SK-N-SH treated with all-trans-retinoic acid at 6 μM for 48 hours (cell line): Measurements from ENCODE around the gene ITGB4.

Experiments used
- ATAC-seq: fragments of 200-7000 bp; cut with Tn5 transposase; 3 replicates; pipeline ENCODE4 v1.9.1; 2020; ENCODE audit warnings: mild to moderate bottlenecking, moderate library complexity
- ARNTL ChIP-seq: fragments of 450-650 bp; formaldehyde crosslinking; IDR thresholded peaks from 2 replicates; pipeline ENCODE4 v1.5.0; 2020; ENCODE audit warnings: low read depth, mild to moderate bottlenecking, moderate library complexity, borderline replicate concordance
- BACH2 ChIP-seq: fragments of 250-450 bp; sonication (Bioruptor Pico); IDR thresholded peaks from 2 replicates; pipeline ENCODE4 v1.9.0; 2021; ENCODE audit warnings: mild to moderate bottlenecking, borderline replicate concordance
- CREB5 ChIP-seq: fragments of 250-450 bp; sonication (Bioruptor Pico); IDR thresholded peaks from 2 replicates; pipeline ENCODE4 v1.5.1; 2020; ENCODE audit warnings: low read depth, mild to moderate bottlenecking, moderate library complexity
- CSDC2 ChIP-seq: fragments of 250-450 bp; sonication (Bioruptor Pico); IDR thresholded peaks from 2 replicates; pipeline ENCODE4 v1.5.0; 2020; ENCODE audit warnings: mild to moderate bottlenecking, moderate library complexity
- ESRRG ChIP-seq: fragments of 250-450 bp; sonication (Bioruptor Pico); IDR thresholded peaks from 2 replicates; pipeline ENCODE4 v1.6.1; 2021; ENCODE audit warnings: mild to moderate bottlenecking
- ISL1 ChIP-seq: fragments of 250-450 bp; sonication (Bioruptor Pico); IDR thresholded peaks from 2 replicates; pipeline ENCODE4 v2.1.2; 2022; ENCODE audit warnings: mild to moderate bottlenecking, moderate library complexity
- PATZ1 ChIP-seq: fragments of 250-450 bp; sonication (Bioruptor Pico); IDR thresholded peaks from 2 replicates; pipeline ENCODE4 v1.8.0; 2020; ENCODE audit warnings: mild to moderate bottlenecking, moderate library complexity, borderline replicate concordance
- POU6F1 ChIP-seq: fragments of 250-450 bp; sonication (Bioruptor Pico); IDR thresholded peaks from 2 replicates; pipeline ENCODE4 v1.8.0; 2021; ENCODE audit warnings: low read depth, mild to moderate bottlenecking, moderate library complexity, borderline replicate concordance
- PPARA ChIP-seq: fragments of 250-450 bp; sonication (Bioruptor Pico); IDR thresholded peaks from 2 replicates; pipeline ENCODE4 v1.5.0; 2020; ENCODE audit warnings: mild to moderate bottlenecking, borderline replicate concordance
- RARB ChIP-seq: fragments of 250-450 bp; sonication (Bioruptor Pico); IDR thresholded peaks from 2 replicates; pipeline ENCODE4 v1.8.0; 2021; ENCODE audit warnings: mild to moderate bottlenecking, moderate library complexity
- SNAI2 ChIP-seq: fragments of 250-450 bp; sonication (Bioruptor Pico); IDR thresholded peaks from 2 replicates; pipeline ENCODE4 v1.5.0; 2020; ENCODE audit warnings: mild to moderate bottlenecking, moderate library complexity
- TOX ChIP-seq: fragments of 250-450 bp; sonication (Bioruptor Pico); IDR thresholded peaks from 2 replicates; pipeline ENCODE4 v1.8.0; 2021; ENCODE audit warnings: mild to moderate bottlenecking, moderate library complexity, borderline replicate concordance
- TSHZ2 ChIP-seq: fragments of 250-450 bp; sonication (Bioruptor Pico); IDR thresholded peaks from 2 replicates; pipeline ENCODE4 v1.5.0; 2020; ENCODE audit warnings: mild to moderate bottlenecking, moderate library complexity
- ZC3H10 ChIP-seq: fragments of 250-450 bp; sonication (Bioruptor Pico); IDR thresholded peaks from 2 replicates; pipeline ENCODE4 v1.5.1; 2021; ENCODE audit warnings: mild to moderate bottlenecking, moderate library complexity
- ZFP3 ChIP-seq: fragments of 250-450 bp; sonication (Bioruptor Pico); IDR thresholded peaks from 2 replicates; pipeline ENCODE4 v1.5.0; 2020; ENCODE audit warnings: mild to moderate bottlenecking, moderate library complexity
- ZFP30 ChIP-seq: fragments of 450-650 bp; formaldehyde crosslinking; IDR thresholded peaks from 2 replicates; pipeline ENCODE4 v1.5.0; 2022; ENCODE audit warnings: mild to moderate bottlenecking, moderate library complexity
- ZNF565 ChIP-seq: fragments of 450-650 bp; formaldehyde crosslinking; conservative IDR thresholded peaks from 2 replicates; pipeline ENCODE4 v1.5.0; 2020; ENCODE audit warnings: low read depth, mild to moderate bottlenecking, moderate library complexity
- ZNF8 ChIP-seq: fragments of 450-650 bp; formaldehyde crosslinking; IDR thresholded peaks from 2 replicates; pipeline ENCODE4 v1.5.0; 2020; ENCODE audit warnings: mild to moderate bottlenecking, moderate library complexity

ITGB4 gene

GRCh38 chr17:75722542-75723095, 1.4 kb downstream of the ITGB4 start:
- ATAC-seq = no peak
- no peak for TF ChIP-seq CREB5
- no peak for TF ChIP-seq ARNTL (CRISPR knock-in tag)
- TF ChIP-seq, all 23 proteins: peak for 0

GRCh38 chr17:75723171-75723930, 2.1 kb downstream of the ITGB4 start:
- ATAC-seq = no peak
- TF ChIP-seq POU6F1 (CRISPR knock-in tag) (no peak), PPARA (CRISPR knock-in tag) (no peak), PATZ1 (CRISPR knock-in tag) (no peak), ZFP30 (CRISPR knock-in tag) (no peak)
- TF ChIP-seq, all 23 proteins: peak for 0

GRCh38 chr17:75724016-75725003, 3.1 kb downstream of the ITGB4 start:
- no peak for ATAC-seq
- TF ChIP-seq ISL1 (CRISPR knock-in tag) = no peak

- no peak for TF ChIP-seq RARB (CRISPR knock-in tag)
- no peak for TF ChIP-seq ESRRG (CRISPR knock-in tag)
- no peak for TF ChIP-seq ZNF8 (CRISPR knock-in tag)
- TF ChIP-seq ISL1 (CRISPR knock-in tag) = no peak
- TF ChIP-seq SNAI2 = no peak
- TF ChIP-seq TSHZ2 = no peak
- ATAC-seq = no peak
Measured at GRCh38 chr17:75725504-75725903, 4.2 kb downstream of the ITGB4 start.

GRCh38 chr17:75727391-75727790, 6.1 kb downstream of the ITGB4 start:
- no peak for TF ChIP-seq ZC3H10
- TF ChIP-seq RARB (CRISPR knock-in tag) = no peak
- no peak for TF ChIP-seq ISL1 (CRISPR knock-in tag)
- TF ChIP-seq BACH2 (CRISPR knock-in tag) = no peak
- no peak for TF ChIP-seq ZNF565 (CRISPR knock-in tag)
- no peak for TF ChIP-seq TOX
- TF ChIP-seq TSHZ2 = no peak
- no peak for TF ChIP-seq ZFP3 (CRISPR knock-in tag)
- TF ChIP-seq ZFP30 (CRISPR knock-in tag) = no peak
- TF ChIP-seq CSDC2 = no peak
- no peak for TF ChIP-seq ZNF8 (CRISPR knock-in tag)
- no peak for TF ChIP-seq PATZ1 (CRISPR knock-in tag)
- TF ChIP-seq ESRRG (CRISPR knock-in tag) = no peak
- TF ChIP-seq SNAI2 = no peak
- TF ChIP-seq ARNTL (CRISPR knock-in tag) = no peak
- TF ChIP-seq, all 23 proteins: peak for 0
- no peak for ATAC-seq
